ENCODE data around the gene ANO1.
"Not testable (repeated sequence)": the region's sequence is repeated elsewhere in the genome, so short reads cannot be mapped to it uniquely, and the experiment has no call there.

ANO1 gene

GRCh38 chr11:70210051-70210501 is 132.0 kb downstream of the ANO1 start:
- DNase-seq (ENCODE audit: low read depth), result no peak

GRCh38 chr11:70210530-70210929 is 132.4 kb downstream of the ANO1 start:
- DNase-seq (ENCODE audit: low read depth), result no peak

GRCh38 chr11:70212227-70212811 is 134.2 kb downstream of the ANO1 start:
- no peak for DNase-seq (ENCODE audit: low read depth)

GRCh38 chr11:70217388-70217787 is 139.3 kb downstream of the ANO1 start:
- DNase-seq (ENCODE audit: low read depth), result not testable (repeated sequence)

- not testable (repeated sequence) for DNase-seq (ENCODE audit: low read depth)
These were observed 140.0 kb downstream of the ANO1 start for GRCh38 chr11:70218076-70218475.

- no peak for DNase-seq (ENCODE audit: low read depth)
These were observed 142.0 kb downstream of the ANO1 start for GRCh38 chr11:70220136-70220535.

- no peak for DNase-seq (ENCODE audit: low read depth)
These were observed 142.8 kb downstream of the ANO1 start for GRCh38 chr11:70220920-70221319.

- no peak for DNase-seq (ENCODE audit: low read depth)
These were observed 147.6 kb downstream of the ANO1 start for GRCh38 chr11:70225681-70226177.

GRCh38 chr11:70226183-70226582 is 148.1 kb downstream of the ANO1 start:
- no peak for DNase-seq (ENCODE audit: low read depth)

GRCh38 chr11:70226967-70227366 is 148.8 kb downstream of the ANO1 start:
- no peak for DNase-seq (ENCODE audit: low read depth)

GRCh38 chr11:70229737-70230136 is 151.6 kb downstream of the ANO1 start:
- DNase-seq (ENCODE audit: low read depth), result no peak

- DNase-seq (ENCODE audit: low read depth), result no peak
These were observed 152.2 kb downstream of the ANO1 start for GRCh38 chr11:70230151-70230839.

GRCh38 chr11:70230840-70231710 is 153.0 kb downstream of the ANO1 start:
- no peak for DNase-seq (ENCODE audit: low read depth)

- no peak for DNase-seq (ENCODE audit: low read depth)
These were observed 154.9 kb downstream of the ANO1 start for GRCh38 chr11:70233034-70233433.

GRCh38 chr11:70233511-70233934 is 155.4 kb downstream of the ANO1 start:
- DNase-seq (ENCODE audit: low read depth), result no peak

GRCh38 chr11:70233962-70234361 is 155.8 kb downstream of the ANO1 start:
- DNase-seq (ENCODE audit: low read depth), result no peak

Measured in activated T-cell treated with anti-CD3 and anti-CD28 coated beads for 1 hour (primary cell).